Uterus (tissue), 4 donors: ENCODE data around the gene ACBD6. TPM values are rescaled to one million over a fixed set of nuclear protein-coding genes. Genes with fewer than 3 reads are reported as not detected.

Experiments used
- DNase-seq, 2 donors: peaks; one replicate each; pipeline ENCODE4 v3.0.0-alpha.2; 2019 to 2020
- H3K27ac ChIP-seq, 2 donors: fragments of 200-600 bp; sonication (generic); 1 replicate in 1 of 2; 2 replicates in 1 of 2; pipeline ENCODE4 v1.5.1; 2016 to 2018
- H3K27me3 ChIP-seq, 2 donors: fragments of 200-600 bp; sonication (generic); one replicate each; pipeline ENCODE4 v1.5.1; 2018 to 2019; ENCODE audit warnings: control low read depth in 1 of 2
- H3K36me3 ChIP-seq, 2 donors: fragments of 200-600 bp; sonication (generic); one replicate each; pipeline ENCODE4 v1.5.1; 2019; ENCODE audit warnings: control low read depth in 1 of 2
- H3K4me1 ChIP-seq, 2 donors: fragments of 200-600 bp; sonication (generic); one replicate each; pipeline ENCODE4 v1.5.1; 2018 to 2019; ENCODE audit warnings: control low read depth in 1 of 2
- H3K4me3 ChIP-seq, 2 donors: fragments of 200-600 bp; sonication (generic); 1 replicate in 1 of 2; 2 replicates in 1 of 2; pipeline ENCODE4 v1.5.1; 2018 to 2019; ENCODE audit warnings: mild to moderate bottlenecking in 1 of 2
- H3K9me3 ChIP-seq, 2 donors: fragments of 200-600 bp; sonication (generic); one replicate each; pipeline ENCODE4 v1.5.1; 2019; ENCODE audit warnings: control low read depth in 1 of 2
- POLR2A ChIP-seq, 2 donors: fragments of 450-650 bp; IDR thresholded peaks; one replicate each; pipeline ENCODE4 v1.6.1; 2016; ENCODE audit warnings: antibody characterized with exemption in 2 of 2, mild to moderate bottlenecking in 1 of 2, moderate library complexity in 1 of 2
- intact Hi-C: fragments of 100-400 bp; cut with DNase I; formaldehyde crosslinking; loops from one replicate; pipeline ENCODE4 v1.15.1; 2023; ENCODE audit warnings: low total_unique reads
- total RNA-seq, 4 donors: library from RNA; depleted of rRNA in 3 of 4; stranded (reverse); fragments of >200 nt in 3 of 4; gene quantifications; one replicate each; pipeline versions ENCODE4 v1.1.0 to v1.2.4, GENCODE V29; 2014 to 2023
- TF ChIP-seq, protein P1 (sequence below), 4 experiments: fragments of 200-600 bp in 2 of 4; fragments of 450-650 bp in 2 of 4; sonication (generic) in 2 of 4; IDR thresholded peaks; one replicate each; pipeline ENCODE4 v1.5.1; 2016 to 2019; ENCODE audit warnings: antibody characterized with exemption in 4 of 4, mild to moderate bottlenecking in 2 of 4, moderate library complexity in 1 of 4
- donor health status: DM: yes; HTN: yes; CAD: no.

ACBD6 gene
- total RNA-seq, 4 donors from 2014 or later, result 22.1 to 54.7 (median 39.6) TPM

DNA sequence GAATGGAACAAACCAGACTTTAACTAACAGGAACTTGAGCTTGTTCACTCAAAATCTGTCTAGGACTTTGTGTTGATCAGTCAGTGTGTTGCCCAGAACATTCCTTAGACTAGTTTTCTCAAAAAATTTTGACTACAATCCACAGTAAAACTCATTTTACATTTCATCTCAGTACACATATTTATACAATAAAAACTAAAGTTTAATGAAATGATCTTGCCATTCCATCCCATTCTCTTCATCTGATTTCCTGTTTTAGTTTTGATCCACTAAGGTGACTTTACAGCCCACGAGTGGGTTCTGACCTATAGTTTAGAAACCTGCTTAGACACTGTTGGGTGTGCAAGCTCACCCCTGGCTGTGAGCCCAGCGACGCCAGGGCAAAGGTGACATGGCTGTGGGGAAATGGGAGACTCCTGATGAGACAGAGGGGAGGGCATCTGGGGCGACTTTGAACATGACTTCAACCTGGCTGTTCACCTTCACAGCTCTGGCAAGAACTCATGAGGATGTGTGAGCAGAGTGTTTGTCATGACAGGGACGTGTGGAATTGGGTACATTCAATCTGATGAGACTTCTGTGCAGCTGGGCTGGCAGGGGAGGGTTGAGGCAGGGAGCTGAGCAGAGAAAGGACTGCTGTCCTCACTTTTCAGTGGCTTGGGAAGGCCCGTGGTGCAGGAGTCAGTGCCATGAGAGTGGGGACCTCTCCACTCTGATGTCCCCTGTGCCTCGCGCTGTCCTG, 231.7 kb downstream of the ACBD6 start:
- Histone ChIP-seq H3K27me3 (no peaks in the 10 kb centered on the region), H3K4me1 (peaks cover 0 to 6% of the 10 kb centered on the region in 2 donors), H3K27ac (no peak overlapping the region), H3K4me3 (no peak overlapping the region), H3K36me3 (no peaks in the 10 kb centered on the region), H3K9me3 (no peaks in the 10 kb centered on the region)
- TF ChIP-seq, protein P1, sequence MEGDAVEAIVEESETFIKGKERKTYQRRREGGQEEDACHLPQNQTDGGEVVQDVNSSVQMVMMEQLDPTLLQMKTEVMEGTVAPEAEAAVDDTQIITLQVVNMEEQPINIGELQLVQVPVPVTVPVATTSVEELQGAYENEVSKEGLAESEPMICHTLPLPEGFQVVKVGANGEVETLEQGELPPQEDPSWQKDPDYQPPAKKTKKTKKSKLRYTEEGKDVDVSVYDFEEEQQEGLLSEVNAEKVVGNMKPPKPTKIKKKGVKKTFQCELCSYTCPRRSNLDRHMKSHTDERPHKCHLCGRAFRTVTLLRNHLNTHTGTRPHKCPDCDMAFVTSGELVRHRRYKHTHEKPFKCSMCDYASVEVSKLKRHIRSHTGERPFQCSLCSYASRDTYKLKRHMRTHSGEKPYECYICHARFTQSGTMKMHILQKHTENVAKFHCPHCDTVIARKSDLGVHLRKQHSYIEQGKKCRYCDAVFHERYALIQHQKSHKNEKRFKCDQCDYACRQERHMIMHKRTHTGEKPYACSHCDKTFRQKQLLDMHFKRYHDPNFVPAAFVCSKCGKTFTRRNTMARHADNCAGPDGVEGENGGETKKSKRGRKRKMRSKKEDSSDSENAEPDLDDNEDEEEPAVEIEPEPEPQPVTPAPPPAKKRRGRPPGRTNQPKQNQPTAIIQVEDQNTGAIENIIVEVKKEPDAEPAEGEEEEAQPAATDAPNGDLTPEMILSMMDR (IDR thresholded peaks at IDR 0.05), result no peak
- no peak for TF ChIP-seq POLR2A (IDR thresholded peaks at IDR 0.05)
- DNase-seq, result no peak
- intact Hi-C loops, result no loop called here

- intact Hi-C loops, result no loop called here
- peaks cover 0 to 6% of the 10 kb centered on the region in 2 donors for H3K4me1 ChIP-seq
- no peak for TF ChIP-seq POLR2A (IDR thresholded peaks at IDR 0.05)
- TF ChIP-seq, protein P1 (IDR thresholded peaks at IDR 0.05), result no peak
- no peak for DNase-seq
- H3K9me3 ChIP-seq, result no peaks in the 10 kb centered on the region
- no peak overlapping the region for H3K4me3 ChIP-seq
- H3K36me3 ChIP-seq, result no peaks in the 10 kb centered on the region
- no peak overlapping the region for H3K27ac ChIP-seq
- no peaks in the 10 kb centered on the region for H3K27me3 ChIP-seq
These were observed 232.5 kb downstream of the ACBD6 start for GRCh38 chr1:180269645-180270529.

GRCh38 chr1:180268556-180269075, 233.8 kb downstream of the ACBD6 start:
- H3K4me1 ChIP-seq, result peaks cover 0 to 6% of the 10 kb centered on the region in 2 donors
- no peaks in the 10 kb centered on the region for H3K9me3 ChIP-seq
- no peak for TF ChIP-seq POLR2A (IDR thresholded peaks at IDR 0.05)
- TF ChIP-seq, protein P1 (IDR thresholded peaks at IDR 0.05), result no peak
- H3K36me3 ChIP-seq, result no peaks in the 10 kb centered on the region
- no peak for DNase-seq
- no peak overlapping the region for H3K27ac ChIP-seq
- H3K27me3 ChIP-seq, result no peaks in the 10 kb centered on the region
- no peak overlapping the region for H3K4me3 ChIP-seq
- intact Hi-C loops, result no loop called here

GRCh38 chr1:180267761-180268555, 234.4 kb downstream of the ACBD6 start:
- DNase-seq, result no peak
- H3K9me3 ChIP-seq, result no peaks in the 10 kb centered on the region
- H3K27ac ChIP-seq, result no peak overlapping the region
- TF ChIP-seq, protein P1 (IDR thresholded peaks at IDR 0.05), result no peak
- TF ChIP-seq POLR2A (IDR thresholded peaks at IDR 0.05), result no peak
- no peaks in the 10 kb centered on the region for H3K36me3 ChIP-seq
- intact Hi-C loops, result no loop called here
- no peaks in the 10 kb centered on the region for H3K27me3 ChIP-seq
- H3K4me1 ChIP-seq, result peaks cover 0 to 6% of the 10 kb centered on the region in 2 donors
- H3K4me3 ChIP-seq, result no peak overlapping the region
